H1 (cell line): ENCODE measurements around the gene MAP4K1. TPM values are rescaled to one million over a fixed set of nuclear protein-coding genes. Genes with fewer than 3 reads are reported as not detected.

Experiments used
- BRCA1 ChIP-seq: IDR thresholded peaks from 2 replicates; pipeline ENCODE4 v1.6.1; 2012; ENCODE audit warnings: low read depth, low read length, improper control_type of control experiment
- GABPA ChIP-seq: IDR thresholded peaks from 2 replicates; pipeline ENCODE4 v1.6.1; 2011; ENCODE audit warnings: mild to moderate bottlenecking, low read length, moderate library complexity, borderline replicate concordance; ENCODE audit not compliant: insufficient read depth
- NANOG ChIP-seq: IDR thresholded peaks from 2 replicates; pipeline ENCODE4 v1.6.1; 2011; ENCODE audit warnings: low read length, low read depth, mild to moderate bottlenecking, inconsistent platforms; ENCODE audit not compliant: insufficient read depth, poor library complexity, severe bottlenecking
- POU5F1 ChIP-seq: IDR thresholded peaks from 2 replicates; pipeline ENCODE4 v1.6.1; 2011; ENCODE audit warnings: low read depth, mild to moderate bottlenecking, low read length, moderate library complexity
- RAD21 ChIP-seq, 2 experiments: IDR thresholded peaks in 1 of 2; conservative IDR thresholded peaks in 1 of 2; 2 replicates each; pipeline ENCODE4 v1.6.1; 2011; ENCODE audit warnings: low read depth in 2 of 2, low read length in 2 of 2, improper control_type of control experiment in 1 of 2, inconsistent platforms in 1 of 2, mild to moderate bottlenecking in 1 of 2, moderate library complexity in 1 of 2
- SIN3A ChIP-seq, 2 experiments: IDR thresholded peaks in 1 of 2; conservative IDR thresholded peaks in 1 of 2; 2 replicates each; pipeline ENCODE4 v1.6.1; 2011 to 2012; ENCODE audit warnings: low read length in 2 of 2, improper control_type of control experiment in 1 of 2, low read depth in 1 of 2, mild to moderate bottlenecking in 1 of 2
- SIX5 ChIP-seq: IDR thresholded peaks from 2 replicates; pipeline ENCODE4 v1.6.1; 2011; ENCODE audit warnings: mild to moderate bottlenecking, low read depth, low read length
- YY1 ChIP-seq: IDR thresholded peaks from 2 replicates; pipeline ENCODE4 v1.6.1; 2011; ENCODE audit warnings: low read depth, mild to moderate bottlenecking, low read length
- polyA plus RNA-seq, 7 experiments: library from polyadenylated mRNA; depleted of rRNA in 3 of 7; stranded (reverse) in 5 of 7; unstranded in 2 of 7; fragments of >200 nt in 5 of 7; fragments of 200-250 nt in 2 of 7; gene quantifications; 1 replicate in 5 of 7; 2 replicates in 1 of 7; 4 replicates in 1 of 7; pipeline versions ENCODE4 v1.2.1 to v1.2.3, GENCODE V29; 2011 to 2013; ENCODE audit warnings: missing spikeins in 2 of 7, mixed read lengths in 2 of 7
- total RNA-seq: library from RNA; stranded (reverse); fragmentation: NEBNext Ultra II Directional; extraction: Animal tissue kit (Norgen Biotek cat#: 25700); gene quantifications from 2 replicates; pipeline ENCODE4 v1.2.1, GENCODE V29; 2021
- TF ChIP-seq, protein P1 (sequence below): IDR thresholded peaks from 2 replicates; pipeline ENCODE4 v1.6.1; 2012; ENCODE audit warnings: inconsistent platforms

Gene MAP4K1
- total and polyA plus RNA-seq, 2 of the 8 experiments (the other 6 are each of a cell fraction or from before 2014, with no cell fraction given): 9.0 to 10.4 TPM

DNA sequence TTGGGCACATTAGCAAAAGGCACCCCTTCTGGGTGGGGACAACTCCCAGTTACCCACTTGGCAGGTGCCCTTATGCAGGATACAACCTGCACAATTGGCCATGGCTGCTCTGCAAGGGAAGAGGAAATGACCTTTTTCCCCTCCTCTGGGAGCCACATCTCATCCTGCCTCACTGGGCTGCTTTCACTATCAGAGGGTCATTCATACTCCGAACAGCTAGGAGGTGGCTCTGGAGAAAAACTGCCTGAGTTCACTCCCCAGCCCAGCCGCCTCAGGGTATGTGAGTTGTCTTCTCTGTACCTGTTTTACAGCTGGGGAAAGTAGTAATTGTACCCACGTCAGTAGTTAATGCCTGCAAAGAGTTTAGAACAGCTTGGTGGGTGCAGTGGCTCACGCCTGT lies 22.6 kb upstream of the MAP4K1 start (continued):
- TF ChIP-seq, protein P1, sequence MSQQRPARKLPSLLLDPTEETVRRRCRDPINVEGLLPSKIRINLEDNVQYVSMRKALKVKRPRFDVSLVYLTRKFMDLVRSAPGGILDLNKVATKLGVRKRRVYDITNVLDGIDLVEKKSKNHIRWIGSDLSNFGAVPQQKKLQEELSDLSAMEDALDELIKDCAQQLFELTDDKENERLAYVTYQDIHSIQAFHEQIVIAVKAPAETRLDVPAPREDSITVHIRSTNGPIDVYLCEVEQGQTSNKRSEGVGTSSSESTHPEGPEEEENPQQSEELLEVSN: no peak
- TF ChIP-seq RAD21 (IDR thresholded peaks at IDR 0.05 in 1 of 2, conservative IDR thresholded peaks at IDR 0.05 in 1 of 2; ENCODE audit: low read depth in 2 of 2, low read length in 2 of 2) (no peak), YY1 (no peak), NANOG (no peak), SIN3A (conservative IDR thresholded peaks at IDR 0.05 in 1 of 2, IDR thresholded peaks at IDR 0.05 in 1 of 2; ENCODE audit: low read depth in 1 of 2, low read length in 2 of 2) (no peak), GABPA (no peak), POU5F1 (no peak), BRCA1 (no peak), SIX5 (no peak)
